Esophagus muscularis mucosa (tissue), 4 donors: ENCODE measurements around the gene LRMDA. TPM values are rescaled to one million over a fixed set of nuclear protein-coding genes. Genes with fewer than 3 reads are reported as not detected.

Source experiments
- DNase-seq: peaks from one replicate; pipeline ENCODE4 v3.0.0-alpha.2; 2017; ENCODE audit errors: extremely low spot score
- H3K27ac ChIP-seq, 4 donors: fragments of 200-600 bp; sonication (generic); replicated peaks in 1 of 4; 1 replicate in 3 of 4; 2 replicates in 1 of 4; pipeline ENCODE4 v1.5.1; 2016 to 2019; ENCODE audit warnings: mild to moderate bottlenecking in 1 of 4
- H3K27me3 ChIP-seq, 4 donors: fragments of 200-600 bp; sonication (generic); one replicate each; pipeline versions ENCODE4 v1.5.1 to v1.6.0; 2016 to 2019
- H3K36me3 ChIP-seq, 4 donors: fragments of 200-600 bp; sonication (generic); one replicate each; pipeline ENCODE4 v1.5.1; 2016 to 2019
- H3K4me1 ChIP-seq, 4 donors: fragments of 200-600 bp; sonication (generic); one replicate each; pipeline ENCODE4 v1.5.1; 2016 to 2019
- H3K4me3 ChIP-seq, 4 donors: fragments of 200-600 bp; sonication (generic); 1 replicate in 2 of 4; 2 replicates in 2 of 4; pipeline ENCODE4 v1.5.1; 2016 to 2019; ENCODE audit warnings: mild to moderate bottlenecking in 4 of 4, moderate library complexity in 1 of 4
- H3K9me3 ChIP-seq, 4 donors: fragments of 200-600 bp; sonication (generic); 1 replicate in 3 of 4; 2 replicates in 1 of 4; pipeline ENCODE4 v1.5.1; 2016 to 2019
- CTCF ChIP-seq, 3 experiments: fragments of 200-600 bp in 2 of 3; fragments of 450-650 bp in 1 of 3; sonication (generic) in 2 of 3; IDR thresholded peaks; one replicate each; pipeline ENCODE4 v1.5.1; 2017 to 2019; ENCODE audit warnings: antibody characterized with exemption in 3 of 3, mild to moderate bottlenecking in 2 of 3, moderate library complexity in 1 of 3
- EP300 ChIP-seq: sonication (generic); formaldehyde crosslinking; IDR thresholded peaks from one replicate; pipeline ENCODE4 v1.6.1; 2017; ENCODE audit warnings: antibody characterized with exemption
- POLR2A ChIP-seq: fragments of 450-650 bp; IDR thresholded peaks from one replicate; pipeline ENCODE4 v1.6.1; 2017; ENCODE audit warnings: antibody characterized with exemption, moderate library complexity, mild to moderate bottlenecking, low read depth
- POLR2AphosphoS5 ChIP-seq, 2 donors: sonication (generic); formaldehyde crosslinking; IDR thresholded peaks; one replicate each; pipeline ENCODE4 v1.6.1; 2017; ENCODE audit warnings: antibody characterized with exemption in 2 of 2
- WGBS: methylation state at CpG from one replicate; pipeline ENCODE4 v1.1.5; 2018; 5-methylcytosine and 5-hydroxymethylcytosine counted together
- intact Hi-C: fragments of 100-400 bp; cut with DNase I; formaldehyde crosslinking; loops from one replicate; pipeline ENCODE4 v1.15.1; 2023
- total RNA-seq, 4 donors: library from RNA; depleted of rRNA; stranded (reverse); fragments of >200 nt; gene quantifications; one replicate each; pipeline versions ENCODE4 v1.1.0 to v1.2.1, GENCODE V29; 2016

LRMDA gene
- total RNA-seq, 4 donors from 2014 or later, result 14.3 to 34.9 (median 26.5) TPM

- H3K4me3 ChIP-seq, result no peak overlapping the region
- no peak overlapping the region for H3K27ac ChIP-seq
- H3K27me3 ChIP-seq, result no peaks in the 10 kb centered on the region
- no peak for DNase-seq
- no peaks in the 10 kb centered on the region for H3K4me1 ChIP-seq
- intact Hi-C loops, result no loop called here
- TF ChIP-seq POLR2A (no peak), POLR2AphosphoS5 (IDR thresholded peaks at IDR 0.05) (no peak), CTCF (IDR thresholded peaks at IDR 0.05) (no peak), EP300 (no peak)
- 88% methylated on average over 6 of the region's 7 CpGs for WGBS
- H3K9me3 ChIP-seq, result no peaks in the 10 kb centered on the region
- no peaks in the 10 kb centered on the region for H3K36me3 ChIP-seq
Observed at GRCh38 chr10:75877877-75878276, 446.5 kb downstream of the LRMDA start.

GRCh38 chr10:75878586-75878985, 447.2 kb downstream of the LRMDA start:
- no peaks in the 10 kb centered on the region for H3K27me3 ChIP-seq
- no peak for DNase-seq
- 95% methylated on average over 2 of the region's 2 CpGs for WGBS
- no peak overlapping the region for H3K27ac ChIP-seq
- H3K4me1 ChIP-seq, result no peaks in the 10 kb centered on the region
- intact Hi-C loops, result no loop called here
- H3K4me3 ChIP-seq, result no peak overlapping the region
- no peaks in the 10 kb centered on the region for H3K36me3 ChIP-seq
- no peak for TF ChIP-seq CTCF (IDR thresholded peaks at IDR 0.05)
- TF ChIP-seq EP300, result no peak
- TF ChIP-seq POLR2A, result no peak
- TF ChIP-seq POLR2AphosphoS5 (IDR thresholded peaks at IDR 0.05), result no peak
- H3K9me3 ChIP-seq, result no peaks in the 10 kb centered on the region

GRCh38 chr10:75880031-75880775, 448.8 kb downstream of the LRMDA start:
- DNase-seq, result no peak
- Histone ChIP-seq H3K27ac (no peak overlapping the region), H3K27me3 (no peaks in the 10 kb centered on the region), H3K9me3 (no peaks in the 10 kb centered on the region), H3K4me1 (no peaks in the 10 kb centered on the region), H3K36me3 (no peaks in the 10 kb centered on the region), H3K4me3 (no peak overlapping the region)
- 67% methylated on average over 4 of the region's 4 CpGs for WGBS
- TF ChIP-seq POLR2AphosphoS5 (IDR thresholded peaks at IDR 0.05) (no peak), CTCF (IDR thresholded peaks at IDR 0.05) (no peak), EP300 (no peak), POLR2A (no peak)
- intact Hi-C loops, result no loop called here

GRCh38 chr10:75883081-75884072, 452.0 kb downstream of the LRMDA start:
- no peak for TF ChIP-seq EP300
- TF ChIP-seq POLR2AphosphoS5 (IDR thresholded peaks at IDR 0.05), result no peak
- TF ChIP-seq POLR2A, result no peak
- TF ChIP-seq CTCF (IDR thresholded peaks at IDR 0.05), result no peak
- no peak overlapping the region for H3K4me3 ChIP-seq
- H3K36me3 ChIP-seq, result no peaks in the 10 kb centered on the region
- WGBS, result 94% methylated on average over 9 of the region's 9 CpGs
- intact Hi-C loops, result no loop called here
- no peak overlapping the region for H3K27ac ChIP-seq
- H3K27me3 ChIP-seq, result no peaks in the 10 kb centered on the region
- H3K9me3 ChIP-seq, result no peaks in the 10 kb centered on the region
- no peak for DNase-seq
- no peaks in the 10 kb centered on the region for H3K4me1 ChIP-seq
